ENCODE measurements around the gene RPL22.
A peak's percentile ranks its signal among the peaks of the same experiment; 100 is the strongest.

RPL22 gene

GRCh38 chr1:6165027-6165426 lies 34.4 kb downstream of the RPL22 start:
- H3K9ac ChIP-seq (ENCODE audit: low read depth in 1 of 2, low read length in 2 of 2), result no peak overlapping the region

GRCh38 chr1:6163973-6164617 lies 35.3 kb downstream of the RPL22 start:
- Histone ChIP-seq H3K27me3 (ENCODE audit: control insufficient read depth in 2 of 2, insufficient read depth in 2 of 2, low read length in 2 of 2) (no peaks in the 10 kb centered on the region), H3K4me1 (ENCODE audit: control insufficient read depth in 2 of 2, insufficient read depth in 2 of 2, low read length in 2 of 2) (no peaks in the 10 kb centered on the region), H3K9me3 (ENCODE audit: control insufficient read depth in 2 of 2, low read length in 2 of 2) (no peaks in the 10 kb centered on the region), H3K9ac (ENCODE audit: low read depth in 1 of 2, low read length in 2 of 2) (no peak overlapping the region), H3K36me3 (ENCODE audit: control insufficient read depth in 2 of 2, insufficient read depth in 2 of 2, low read length in 2 of 2) (no peaks in the 10 kb centered on the region), H3K4me3 (ENCODE audit: low read length in 2 of 2) (no peak overlapping the region), H3K27ac (ENCODE audit: low read depth in 2 of 2, low read length in 2 of 2) (no peak overlapping the region)

More at GRCh38 chr1:6165027-6165426, 34.4 kb downstream of the RPL22 start:
- Histone ChIP-seq H3K27me3 (ENCODE audit: control insufficient read depth in 2 of 2, insufficient read depth in 2 of 2, low read length in 2 of 2) (no peaks in the 10 kb centered on the region), H3K27ac (ENCODE audit: low read depth in 2 of 2, low read length in 2 of 2) (no peak overlapping the region), H3K4me3 (ENCODE audit: low read length in 2 of 2) (no peak overlapping the region), H3K4me1 (ENCODE audit: control insufficient read depth in 2 of 2, insufficient read depth in 2 of 2, low read length in 2 of 2) (no peaks in the 10 kb centered on the region), H3K9me3 (ENCODE audit: control insufficient read depth in 2 of 2, low read length in 2 of 2) (no peaks in the 10 kb centered on the region), H3K36me3 (ENCODE audit: control insufficient read depth in 2 of 2, insufficient read depth in 2 of 2, low read length in 2 of 2) (no peaks in the 10 kb centered on the region)

- Histone ChIP-seq H3K27ac (ENCODE audit: low read depth in 2 of 2, low read length in 2 of 2) (no peak overlapping the region), H3K36me3 (ENCODE audit: control insufficient read depth in 2 of 2, insufficient read depth in 2 of 2, low read length in 2 of 2) (no peaks in the 10 kb centered on the region), H3K9me3 (ENCODE audit: control insufficient read depth in 2 of 2, low read length in 2 of 2) (no peaks in the 10 kb centered on the region), H3K4me3 (ENCODE audit: low read length in 2 of 2) (no peak overlapping the region), H3K4me1 (ENCODE audit: control insufficient read depth in 2 of 2, insufficient read depth in 2 of 2, low read length in 2 of 2) (no peaks in the 10 kb centered on the region), H3K27me3 (ENCODE audit: control insufficient read depth in 2 of 2, insufficient read depth in 2 of 2, low read length in 2 of 2) (no peaks in the 10 kb centered on the region), H3K9ac (ENCODE audit: low read depth in 1 of 2, low read length in 2 of 2) (no peak overlapping the region)
Measured at GRCh38 chr1:6163191-6163972, 36.0 kb downstream of the RPL22 start.

- no peak overlapping the region for H3K4me3 ChIP-seq (ENCODE audit: low read length in 2 of 2)
- H3K27ac ChIP-seq (ENCODE audit: low read depth in 2 of 2, low read length in 2 of 2), result no peak overlapping the region
- no peak overlapping the region for H3K9ac ChIP-seq (ENCODE audit: low read depth in 1 of 2, low read length in 2 of 2)
- no peaks in the 10 kb centered on the region for H3K9me3 ChIP-seq (ENCODE audit: control insufficient read depth in 2 of 2, low read length in 2 of 2)
- no peaks in the 10 kb centered on the region for H3K27me3 ChIP-seq (ENCODE audit: control insufficient read depth in 2 of 2, insufficient read depth in 2 of 2, low read length in 2 of 2)
- H3K4me1 ChIP-seq (ENCODE audit: control insufficient read depth in 2 of 2, insufficient read depth in 2 of 2, low read length in 2 of 2), result peaks cover 0 to 4% of the 10 kb centered on the region in 2 donors
- H3K36me3 ChIP-seq (ENCODE audit: control insufficient read depth in 2 of 2, insufficient read depth in 2 of 2, low read length in 2 of 2), result no peaks in the 10 kb centered on the region
Measured at GRCh38 chr1:6162773-6163172, 36.6 kb downstream of the RPL22 start.

- Histone ChIP-seq H3K9ac (ENCODE audit: low read depth in 1 of 2, low read length in 2 of 2) (no peak overlapping the region), H3K27me3 (ENCODE audit: control insufficient read depth in 2 of 2, insufficient read depth in 2 of 2, low read length in 2 of 2) (no peaks in the 10 kb centered on the region)
Measured at GRCh38 chr1:6162341-6162740, 37.1 kb downstream of the RPL22 start.

GRCh38 chr1:6158181-6158580 lies 41.2 kb downstream of the RPL22 start:
- Histone ChIP-seq H3K4me1 (ENCODE audit: control insufficient read depth in 2 of 2, insufficient read depth in 2 of 2, low read length in 2 of 2) (peaks cover 3 to 18% of the 10 kb centered on the region in 2 donors), H3K9me3 (ENCODE audit: control insufficient read depth in 2 of 2, low read length in 2 of 2) (no peaks in the 10 kb centered on the region), H3K4me3 (ENCODE audit: low read length in 2 of 2) (no peak overlapping the region), H3K36me3 (ENCODE audit: control insufficient read depth in 2 of 2, insufficient read depth in 2 of 2, low read length in 2 of 2) (no peaks in the 10 kb centered on the region), H3K27ac (ENCODE audit: low read depth in 2 of 2, low read length in 2 of 2) (no peak overlapping the region), H3K9ac (ENCODE audit: low read depth in 1 of 2, low read length in 2 of 2) (no peak overlapping the region), H3K27me3 (ENCODE audit: control insufficient read depth in 2 of 2, insufficient read depth in 2 of 2, low read length in 2 of 2) (no peaks in the 10 kb centered on the region)

More at GRCh38 chr1:6162341-6162740, 37.1 kb downstream of the RPL22 start:
- no peak overlapping the region for H3K4me3 ChIP-seq (ENCODE audit: low read length in 2 of 2)
- H3K9me3 ChIP-seq (ENCODE audit: control insufficient read depth in 2 of 2, low read length in 2 of 2), result no peaks in the 10 kb centered on the region
- H3K4me1 ChIP-seq (ENCODE audit: control insufficient read depth in 2 of 2, insufficient read depth in 2 of 2, low read length in 2 of 2), result peaks cover 2 to 8% of the 10 kb centered on the region in 2 donors
- H3K36me3 ChIP-seq (ENCODE audit: control insufficient read depth in 2 of 2, insufficient read depth in 2 of 2, low read length in 2 of 2), result no peaks in the 10 kb centered on the region
- H3K27ac ChIP-seq (ENCODE audit: low read depth in 2 of 2, low read length in 2 of 2), result no peak overlapping the region

GRCh38 chr1:6157528-6158174 lies 41.7 kb downstream of the RPL22 start:
- H3K4me3 ChIP-seq (ENCODE audit: low read length in 2 of 2), result no peak overlapping the region
- H3K36me3 ChIP-seq (ENCODE audit: control insufficient read depth in 2 of 2, insufficient read depth in 2 of 2, low read length in 2 of 2), result no peaks in the 10 kb centered on the region
- no peaks in the 10 kb centered on the region for H3K9me3 ChIP-seq (ENCODE audit: control insufficient read depth in 2 of 2, low read length in 2 of 2)
- H3K27ac ChIP-seq (ENCODE audit: low read depth in 2 of 2, low read length in 2 of 2), result no peak overlapping the region
- H3K4me1 ChIP-seq (ENCODE audit: control insufficient read depth in 2 of 2, insufficient read depth in 2 of 2, low read length in 2 of 2), result peaks cover 3 to 18% of the 10 kb centered on the region in 2 donors
- H3K27me3 ChIP-seq (ENCODE audit: control insufficient read depth in 2 of 2, insufficient read depth in 2 of 2, low read length in 2 of 2), result no peaks in the 10 kb centered on the region
- peak overlapping the region in 1 of 2 donors; percentile 15 for H3K9ac ChIP-seq (ENCODE audit: low read depth in 1 of 2, low read length in 2 of 2)

GRCh38 chr1:6157132-6157527 lies 42.3 kb downstream of the RPL22 start:
- H3K4me3 ChIP-seq (ENCODE audit: low read length in 2 of 2), result no peak overlapping the region
- H3K27ac ChIP-seq (ENCODE audit: low read depth in 2 of 2, low read length in 2 of 2), result no peak overlapping the region
- H3K4me1 ChIP-seq (ENCODE audit: control insufficient read depth in 2 of 2, insufficient read depth in 2 of 2, low read length in 2 of 2), result peaks cover 3 to 18% of the 10 kb centered on the region in 2 donors
- no peaks in the 10 kb centered on the region for H3K9me3 ChIP-seq (ENCODE audit: control insufficient read depth in 2 of 2, low read length in 2 of 2)
- H3K36me3 ChIP-seq (ENCODE audit: control insufficient read depth in 2 of 2, insufficient read depth in 2 of 2, low read length in 2 of 2), result no peaks in the 10 kb centered on the region
- H3K27me3 ChIP-seq (ENCODE audit: control insufficient read depth in 2 of 2, insufficient read depth in 2 of 2, low read length in 2 of 2), result no peaks in the 10 kb centered on the region
- H3K9ac ChIP-seq (ENCODE audit: low read depth in 1 of 2, low read length in 2 of 2), result no peak overlapping the region

- Histone ChIP-seq H3K9ac (ENCODE audit: low read depth in 1 of 2, low read length in 2 of 2) (no peak overlapping the region), H3K36me3 (ENCODE audit: control insufficient read depth in 2 of 2, insufficient read depth in 2 of 2, low read length in 2 of 2) (no peaks in the 10 kb centered on the region), H3K4me1 (ENCODE audit: control insufficient read depth in 2 of 2, insufficient read depth in 2 of 2, low read length in 2 of 2) (peaks cover 3 to 18% of the 10 kb centered on the region in 2 donors), H3K27me3 (ENCODE audit: control insufficient read depth in 2 of 2, insufficient read depth in 2 of 2, low read length in 2 of 2) (no peaks in the 10 kb centered on the region), H3K27ac (ENCODE audit: low read depth in 2 of 2, low read length in 2 of 2) (no peak overlapping the region), H3K4me3 (ENCODE audit: low read length in 2 of 2) (no peak overlapping the region), H3K9me3 (ENCODE audit: control insufficient read depth in 2 of 2, low read length in 2 of 2) (no peaks in the 10 kb centered on the region)
Measured at GRCh38 chr1:6154525-6155319, 44.7 kb downstream of the RPL22 start.

Data from mucosa of rectum (tissue), 2 donors.